ENCODE results near the gene PDGFB. TPM values are rescaled to one million over a fixed set of nuclear protein-coding genes. Genes with fewer than 3 reads are reported as not detected.

PDGFB gene
- polyA plus RNA-seq, 3 donors: 5.4 to 23.5 (median 18.0) TPM

GRCh38 chr22:39234472-39234787 is 10.4 kb downstream of the PDGFB start:
- WGBS, 3 donors: 39 to 77% (median 46%) methylated on average over 10 of the region's 10 CpGs
- no peak overlapping the region for H3K27ac ChIP-seq (ENCODE audit: low read depth, low read length)

- WGBS, 3 donors: 30 to 76% (median 33%) methylated on average over 15 to 16 of the region's 16 CpGs
Measured at GRCh38 chr22:39233710-39234471, 10.9 kb downstream of the PDGFB start.

GRCh38 chr22:39232806-39233709 is 11.7 kb downstream of the PDGFB start:
- WGBS, 3 donors: 63 to 86% (median 69%) methylated on average over 25 of the region's 25 CpGs
- no peak overlapping the region for H3K27ac ChIP-seq (ENCODE audit: low read depth, low read length)

More at GRCh38 chr22:39233710-39234471, 10.9 kb downstream of the PDGFB start:
- H3K27ac ChIP-seq (ENCODE audit: low read depth, low read length): no peak overlapping the region

GRCh38 chr22:39232246-39232645 is 12.5 kb downstream of the PDGFB start:
- WGBS, 3 donors: 87 to 95% (median 87%) methylated on average over 9 of the region's 9 CpGs
- no peak overlapping the region for H3K27ac ChIP-seq (ENCODE audit: low read depth, low read length)

- H3K27ac ChIP-seq (ENCODE audit: low read depth, low read length): no peak overlapping the region
- 84 to 88% (median 85%) methylated on average over 37 of the region's 37 CpGs for WGBS, 3 donors
Measured at GRCh38 chr22:39231197-39231950, 13.4 kb downstream of the PDGFB start.

GRCh38 chr22:39230261-39231196 is 14.3 kb downstream of the PDGFB start:
- H3K27ac ChIP-seq (ENCODE audit: low read depth, low read length): no peak overlapping the region
- 31 to 53% (median 32%) methylated on average over 30 of the region's 30 CpGs for WGBS, 3 donors

GRCh38 chr22:39229688-39230260 is 15.0 kb downstream of the PDGFB start:
- no peak overlapping the region for H3K27ac ChIP-seq (ENCODE audit: low read depth, low read length)

GRCh38 chr22:39229075-39229474 is 15.7 kb downstream of the PDGFB start:
- no peak overlapping the region for H3K27ac ChIP-seq (ENCODE audit: low read depth, low read length)
- 89 to 94% (median 93%) methylated on average over 8 of the region's 8 CpGs for WGBS, 3 donors

More at GRCh38 chr22:39229688-39230260, 15.0 kb downstream of the PDGFB start:
- WGBS, 3 donors: 57 to 76% (median 64%) methylated on average over 14 of the region's 14 CpGs

GRCh38 chr22:39227542-39228272 is 17.1 kb downstream of the PDGFB start:
- no peak overlapping the region for H3K27ac ChIP-seq (ENCODE audit: low read depth, low read length)
- WGBS, 3 donors: 72 to 80% (median 73%) methylated on average over 12 of the region's 12 CpGs

- H3K27ac ChIP-seq (ENCODE audit: low read depth, low read length): no peak overlapping the region
- WGBS, 3 donors: 79 to 91% (median 85%) methylated on average over 6 of the region's 6 CpGs
Measured at GRCh38 chr22:39226353-39226752, 18.4 kb downstream of the PDGFB start.

- H3K27ac ChIP-seq (ENCODE audit: low read depth, low read length): no peak overlapping the region
- 93 to 96% (median 95%) methylated on average over 13 of the region's 13 CpGs for WGBS, 3 donors
Measured at GRCh38 chr22:39225591-39225990, 19.2 kb downstream of the PDGFB start.

GRCh38 chr22:39224550-39224949 is 20.2 kb downstream of the PDGFB start:
- WGBS, 3 donors: 70 to 90% (median 81%) methylated on average over 7 of the region's 7 CpGs
- H3K27ac ChIP-seq (ENCODE audit: low read depth, low read length): no peak overlapping the region

- H3K27ac ChIP-seq (ENCODE audit: low read depth, low read length): no peak overlapping the region
- 55 to 91% (median 59%) methylated on average over 20 of the region's 20 CpGs for WGBS, 3 donors
Measured at GRCh38 chr22:39223091-39223710, 21.6 kb downstream of the PDGFB start.

GRCh38 chr22:39221999-39222686 is 22.6 kb downstream of the PDGFB start:
- WGBS, 3 donors: 88 to 95% (median 94%) methylated on average over 10 of the region's 10 CpGs
- no peak overlapping the region for H3K27ac ChIP-seq (ENCODE audit: low read depth, low read length)

GRCh38 chr22:39220890-39221850 is 23.6 kb downstream of the PDGFB start:
- no peak overlapping the region for H3K27ac ChIP-seq (ENCODE audit: low read depth, low read length)

More at GRCh38 chr22:39220890-39221850, 23.6 kb downstream of the PDGFB start:
- WGBS, 3 donors: 61 to 78% (median 62%) methylated on average over 9 of the region's 9 CpGs
